NCI-H1930 (cell line): Measurements from ENCODE around the gene ADAP2.
A peak's percentile ranks its signal among the peaks of the same experiment; 100 is the strongest.
"Not testable (repeated sequence)": the region's sequence is repeated elsewhere in the genome, so short reads cannot be mapped to it uniquely, and the experiment has no call there.

Experiments used
- DNase-seq, 2 experiments: peaks; one replicate each; lab custom pipeline; 2025; lab: John Stamatoyannopoulos, UW

ADAP2 gene, protein sequence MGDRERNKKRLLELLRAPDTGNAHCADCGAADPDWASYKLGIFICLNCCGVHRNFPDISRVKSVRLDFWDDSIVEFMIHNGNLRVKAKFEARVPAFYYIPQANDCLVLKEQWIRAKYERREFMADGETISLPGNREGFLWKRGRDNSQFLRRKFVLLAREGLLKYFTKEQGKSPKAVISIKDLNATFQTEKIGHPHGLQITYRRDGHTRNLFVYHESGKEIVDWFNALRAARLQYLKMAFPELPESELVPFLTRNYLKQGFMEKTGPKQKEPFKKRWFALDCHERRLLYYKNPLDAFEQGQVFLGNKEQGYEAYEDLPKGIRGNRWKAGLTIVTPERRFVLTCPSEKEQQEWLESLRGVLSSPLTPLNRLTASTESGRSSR

DNA sequence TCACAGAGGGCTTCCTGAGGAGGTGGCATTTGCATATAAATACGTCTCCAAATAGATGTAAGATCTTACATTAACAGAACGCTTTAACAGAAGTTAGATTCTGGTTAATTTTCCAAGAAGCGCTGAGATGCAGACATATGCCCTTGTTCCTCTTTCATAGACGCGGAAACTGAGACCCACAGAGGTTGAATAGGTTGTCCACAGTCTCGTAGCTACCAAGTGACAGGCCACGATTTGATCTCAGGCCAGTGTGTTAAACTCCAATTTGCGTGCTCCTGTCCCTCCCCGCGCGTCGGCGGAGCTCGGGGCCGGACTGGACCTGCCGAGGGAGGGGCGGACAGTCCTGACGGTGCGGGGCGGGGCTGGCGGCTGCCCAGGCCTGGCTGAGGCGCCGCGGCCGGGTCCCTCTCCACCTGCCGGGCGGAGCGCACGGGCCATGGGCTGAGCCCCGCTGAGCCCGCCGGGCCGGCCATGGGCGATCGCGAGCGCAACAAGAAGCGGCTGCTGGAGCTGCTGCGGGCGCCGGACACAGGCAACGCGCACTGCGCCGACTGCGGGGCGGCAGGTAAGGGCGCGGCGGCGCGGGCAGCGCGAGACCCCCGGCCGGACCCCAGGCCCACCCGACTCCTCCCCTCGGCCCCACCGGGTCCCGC, at the start of gene ADAP2:
Gene ADAP2, plus strand, starts transcription at position 402 of the 653 bp plus-strand sequence. Its CDS starts 70 bp downstream, at position 472.
- DNase-seq = no peak

GRCh38 chr17:30886187-30886586, 35.6 kb upstream of the ADAP2 start:
- DNase-seq = no peak

GRCh38 chr17:30894236-30894635, 27.5 kb upstream of the ADAP2 start:
- no peak for DNase-seq

GRCh38 chr17:30897311-30897710, 24.4 kb upstream of the ADAP2 start:
- DNase-seq = no peak

- no peak for DNase-seq
Observed at GRCh38 chr17:30905742-30906100, 16.0 kb upstream of the ADAP2 start.

DNA sequence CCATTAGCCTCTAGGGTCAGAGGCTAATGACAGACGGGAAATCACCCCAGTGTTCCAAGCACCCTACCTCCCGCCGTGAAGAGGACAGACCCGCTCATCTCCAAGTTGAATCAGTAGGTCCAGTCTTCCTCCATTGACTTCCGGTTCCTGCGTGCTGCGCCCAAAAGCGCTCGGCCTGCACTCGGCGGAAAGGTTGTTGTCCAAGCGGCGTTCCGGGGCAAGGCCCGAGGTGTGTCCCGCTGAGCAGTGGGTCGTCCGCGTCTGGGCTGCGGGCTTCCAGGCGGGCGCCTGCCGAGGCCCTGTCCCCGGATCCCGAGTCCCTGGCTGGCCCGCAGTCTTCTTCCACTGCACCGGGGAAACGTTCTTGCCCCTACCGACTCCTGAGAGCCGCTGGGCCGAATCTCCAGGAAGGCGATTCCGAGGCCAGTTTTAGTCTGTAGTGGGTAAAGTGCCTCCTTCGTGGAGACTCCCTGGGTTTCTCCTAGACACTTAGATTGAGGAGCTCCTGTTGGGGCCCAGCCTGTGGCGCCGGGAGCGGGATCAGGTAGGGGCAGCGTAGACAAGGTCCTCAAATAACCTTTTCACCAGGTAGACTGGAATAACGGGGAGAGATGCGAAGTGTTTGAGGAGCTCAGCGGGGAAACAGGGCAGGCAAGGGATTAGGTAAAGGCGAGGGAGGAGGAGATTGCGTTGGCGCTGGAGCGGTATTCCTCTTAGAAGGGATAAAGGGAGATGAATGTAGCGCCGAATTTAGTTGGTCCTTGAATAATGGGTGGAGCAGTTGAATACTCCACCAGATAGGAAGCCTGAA, 15.4 kb upstream of the ADAP2 start, which contains the start of gene TEFM:
Gene TEFM, minus strand, starts transcription at position 138 of the 811 bp plus-strand sequence. Its CDS starts 40 bp downstream, at position 98.
- DNase-seq = peak; percentile 73 to 83

- DNase-seq = no peak
Observed at GRCh38 chr17:30908717-30909420, 12.9 kb upstream of the ADAP2 start.

DNA sequence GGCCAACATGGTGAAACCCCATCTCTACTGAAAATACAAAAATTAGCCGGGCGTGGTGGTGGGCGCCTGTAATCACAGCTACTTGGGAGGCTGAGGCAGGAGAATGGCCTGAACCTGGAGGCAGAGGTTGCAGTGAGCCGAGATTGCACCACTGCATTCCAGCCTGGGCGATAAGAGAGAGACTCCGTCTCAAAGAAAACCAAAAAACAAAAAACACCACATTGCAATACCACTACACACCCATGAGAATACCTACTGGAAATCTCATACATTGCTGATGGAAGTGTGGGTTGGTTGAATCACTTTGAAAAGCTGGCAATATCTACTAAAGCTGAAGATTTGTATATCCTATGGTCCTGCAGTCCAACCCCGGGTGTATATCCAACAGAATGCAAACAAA, 11.6 kb upstream of the ADAP2 start:
- DNase-seq = not testable (repeated sequence)

DNA sequence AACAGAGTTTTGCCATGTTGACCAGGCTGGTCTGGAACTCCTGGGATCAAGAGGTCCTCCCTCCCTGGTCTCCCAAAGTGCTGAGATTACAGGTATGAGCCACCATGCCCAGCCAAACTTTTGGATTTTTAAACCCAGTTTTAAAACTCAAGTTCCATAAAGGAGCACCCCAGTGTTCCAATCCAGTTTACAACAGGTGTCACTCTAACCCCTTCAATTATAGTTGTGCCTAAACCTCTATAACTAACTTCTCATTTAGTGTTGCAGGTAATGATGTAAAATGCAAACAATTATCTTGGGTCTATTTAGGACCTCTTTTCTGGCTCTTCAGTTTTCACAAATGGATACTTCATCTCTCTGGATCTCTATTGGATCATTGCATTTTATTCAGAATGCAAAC, 7.8 kb upstream of the ADAP2 start:
- no peak for DNase-seq

- no peak for DNase-seq
Observed at GRCh38 chr17:30915833-30916611, 5.7 kb upstream of the ADAP2 start.

DNA sequence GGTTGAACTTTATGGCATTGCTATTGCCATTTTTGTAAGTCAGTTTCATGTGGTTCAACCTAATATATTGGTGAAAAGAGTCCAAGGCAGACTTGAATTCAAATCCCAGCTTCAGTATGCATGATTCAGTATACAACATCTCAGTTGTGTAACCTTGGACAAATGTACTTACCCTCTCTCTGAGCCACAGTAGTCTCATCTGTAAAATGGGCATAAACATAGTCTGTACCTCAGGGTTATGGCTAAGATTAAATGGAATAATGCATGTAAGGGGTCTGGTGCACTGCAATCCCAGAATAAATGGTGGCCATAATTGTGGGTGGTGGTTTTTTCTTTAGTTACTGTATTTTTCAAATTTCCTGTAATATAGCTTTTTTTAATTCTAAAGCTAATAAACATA, 4.7 kb upstream of the ADAP2 start:
- DNase-seq = no peak

- DNase-seq = no peak
Observed at GRCh38 chr17:30920282-30920681, 1.5 kb upstream of the ADAP2 start.

- no peak for DNase-seq
Observed at GRCh38 chr17:30920683-30921543, 832 bp upstream of the ADAP2 start.

GRCh38 chr17:30922235-30923030, 688 bp downstream of the ADAP2 start:
- DNase-seq = no peak

GRCh38 chr17:30924341-30924740, 2.6 kb downstream of the ADAP2 start:
- DNase-seq = no peak

GRCh38 chr17:30926516-30926915, 4.8 kb downstream of the ADAP2 start:
- no peak for DNase-seq

GRCh38 chr17:30927756-30928155, 6.0 kb downstream of the ADAP2 start:
- DNase-seq = no peak

- no peak for DNase-seq
Observed at GRCh38 chr17:30928584-30928983, 6.8 kb downstream of the ADAP2 start.

- no peak for DNase-seq
Observed at GRCh38 chr17:30929081-30929633, 7.4 kb downstream of the ADAP2 start.
